ENCODE measurements around the gene CEP20. TPM values are rescaled to one million over a fixed set of nuclear protein-coding genes. Genes with fewer than 3 reads are reported as not detected.

CEP20 gene
- total and polyA plus RNA-seq, 10 of the 15 experiments (the other 5 are each of a cell fraction or from before 2014, with no cell fraction given) = 33.4 to 57.8 (median 52.6) TPM

- TF ChIP-seq PRDM15 (CRISPR knock-in tag; IDR thresholded peaks at IDR 0.05) = no peak
- TF ChIP-seq SPI1 (IDR thresholded peaks at IDR 0.05; ENCODE audit: borderline replicate concordance, insufficient read depth, low read depth, low read length) = no peak
- TF ChIP-seq ZNF217 (IDR thresholded peaks at IDR 0.05) = no peak
- no peak for TF ChIP-seq RAD21 (IDR thresholded peaks at IDR 0.05; ENCODE audit: insufficient read depth, low read depth, low read length)
- TF ChIP-seq, protein P1, sequence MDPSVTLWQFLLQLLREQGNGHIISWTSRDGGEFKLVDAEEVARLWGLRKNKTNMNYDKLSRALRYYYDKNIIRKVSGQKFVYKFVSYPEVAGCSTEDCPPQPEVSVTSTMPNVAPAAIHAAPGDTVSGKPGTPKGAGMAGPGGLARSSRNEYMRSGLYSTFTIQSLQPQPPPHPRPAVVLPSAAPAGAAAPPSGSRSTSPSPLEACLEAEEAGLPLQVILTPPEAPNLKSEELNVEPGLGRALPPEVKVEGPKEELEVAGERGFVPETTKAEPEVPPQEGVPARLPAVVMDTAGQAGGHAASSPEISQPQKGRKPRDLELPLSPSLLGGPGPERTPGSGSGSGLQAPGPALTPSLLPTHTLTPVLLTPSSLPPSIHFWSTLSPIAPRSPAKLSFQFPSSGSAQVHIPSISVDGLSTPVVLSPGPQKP (IDR thresholded peaks at IDR 0.05; ENCODE audit: low read depth, low read length) = no peak
Measured at GRCh38 chr16:15907863-15908478, 19.6 kb upstream of the CEP20 start (continued).

DNA sequence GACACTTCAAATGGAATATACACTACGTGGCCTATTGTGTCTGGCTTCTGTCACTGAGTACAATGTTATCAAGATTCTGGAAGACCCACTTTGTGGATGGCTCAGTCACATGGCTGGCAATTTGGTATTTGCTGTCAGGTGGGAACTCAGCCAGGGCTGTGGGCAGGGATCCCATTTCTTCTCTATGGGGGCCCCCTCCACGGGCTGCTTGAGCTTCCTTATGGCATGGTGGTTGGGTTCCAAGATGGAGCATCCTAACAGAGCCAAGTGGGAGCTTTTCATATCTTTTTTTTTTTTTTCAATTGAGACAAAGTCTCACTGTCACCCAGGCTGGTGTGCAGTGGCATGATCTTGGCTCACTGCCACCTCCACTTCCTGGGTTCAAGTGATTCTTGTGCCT lies 18.0 kb upstream of the CEP20 start:
- ChIA-PET CTCF (interaction anchor here (0.6 to 1.6 kb wide), 4 partner anchors 10 to 32 kb away, joined by 3 to 4 read pairs (median 4); partner anchors contain the start of gene CEP20), POLR2A (interaction anchor here (2.9 to 3.4 kb wide), 2 partner anchors 9 to 18 kb away, joined by 10 to 18 read pairs; partner anchors contain the start of gene CEP20), RAD21 (ENCODE audit: unreplicated experiment) (interaction anchor here (2.3 kb wide), 1 partner anchor 17 kb away, joined by 13 read pairs; the partner anchor contains the start of gene CEP20), SMC1A (ENCODE audit: uncharacterized antibody, unreplicated experiment) (interaction anchor here (0.6 to 1.0 kb wide), 4 partner anchors 18 to 125 kb away, joined by 3 to 4 read pairs (median 3); partner anchors contain the start of gene CEP20)
- H3K79me2 ChIP-seq (ENCODE audit: control insufficient read depth, insufficient read depth, low read length) = no peaks in the 10 kb centered on the region
- H3K27ac ChIP-seq (ENCODE audit: control insufficient read depth, insufficient read depth) = no peak overlapping the region
- no peak overlapping the region for H3K4me2 ChIP-seq (ENCODE audit: control insufficient read depth, insufficient read depth)
- 33% methylated on average over 2 of the region's 2 CpGs for WGBS (ENCODE audit: insufficient coverage, insufficient replicate concordance, low lambda C conversion rate, missing lambda C conversion rate)
- H3K36me3 ChIP-seq (ENCODE audit: control insufficient read depth in 2 of 2, insufficient read depth in 2 of 2, low read length in 1 of 2) = no peaks in the 10 kb centered on the region
- H4K20me1 ChIP-seq (ENCODE audit: control insufficient read depth, insufficient read depth) = no peaks in the 10 kb centered on the region
- ATAC-seq = no peak
- DNase-seq (ENCODE audit: low read depth, low spot score) = no peak
- in situ Hi-C loops (cut with MboI) = no loop called here
- no peak for FAIRE-seq
- BruUV-seq (replicated peaks) = no TSS peak
- no peaks in the 10 kb centered on the region for H3K9me3 ChIP-seq (replicated peaks; ENCODE audit: control insufficient read depth, insufficient read depth, low read length)
- H3K27me3 ChIP-seq (replicated peaks in 1 of 2; ENCODE audit: control insufficient read depth in 2 of 2, insufficient read depth in 2 of 2, low read length in 1 of 2) = no peaks in the 10 kb centered on the region
- H3K4me3 ChIP-seq = no peak overlapping the region
- intact Hi-C loops (cut with micrococcal nuclease; ENCODE audit: unreplicated experiment) = no loop called here
- no peak overlapping the region for H2AFZ ChIP-seq (ENCODE audit: control insufficient read depth, low read depth, low read length)
- H3K4me1 ChIP-seq (ENCODE audit: control insufficient read depth, insufficient read depth, low read length) = no peaks in the 10 kb centered on the region
- H3K9ac ChIP-seq (ENCODE audit: control insufficient read depth, insufficient read depth, low read length) = no peak overlapping the region
- TF ChIP-seq POLR2A (IDR thresholded peaks at IDR 0.05; ENCODE audit: low read depth, low read length) = no peak
- TF ChIP-seq CREB1 (IDR thresholded peaks at IDR 0.05; ENCODE audit: low read depth) = no peak
- TF ChIP-seq HDAC2 (IDR thresholded peaks at IDR 0.05) = no peak
- TF ChIP-seq, protein P2, sequence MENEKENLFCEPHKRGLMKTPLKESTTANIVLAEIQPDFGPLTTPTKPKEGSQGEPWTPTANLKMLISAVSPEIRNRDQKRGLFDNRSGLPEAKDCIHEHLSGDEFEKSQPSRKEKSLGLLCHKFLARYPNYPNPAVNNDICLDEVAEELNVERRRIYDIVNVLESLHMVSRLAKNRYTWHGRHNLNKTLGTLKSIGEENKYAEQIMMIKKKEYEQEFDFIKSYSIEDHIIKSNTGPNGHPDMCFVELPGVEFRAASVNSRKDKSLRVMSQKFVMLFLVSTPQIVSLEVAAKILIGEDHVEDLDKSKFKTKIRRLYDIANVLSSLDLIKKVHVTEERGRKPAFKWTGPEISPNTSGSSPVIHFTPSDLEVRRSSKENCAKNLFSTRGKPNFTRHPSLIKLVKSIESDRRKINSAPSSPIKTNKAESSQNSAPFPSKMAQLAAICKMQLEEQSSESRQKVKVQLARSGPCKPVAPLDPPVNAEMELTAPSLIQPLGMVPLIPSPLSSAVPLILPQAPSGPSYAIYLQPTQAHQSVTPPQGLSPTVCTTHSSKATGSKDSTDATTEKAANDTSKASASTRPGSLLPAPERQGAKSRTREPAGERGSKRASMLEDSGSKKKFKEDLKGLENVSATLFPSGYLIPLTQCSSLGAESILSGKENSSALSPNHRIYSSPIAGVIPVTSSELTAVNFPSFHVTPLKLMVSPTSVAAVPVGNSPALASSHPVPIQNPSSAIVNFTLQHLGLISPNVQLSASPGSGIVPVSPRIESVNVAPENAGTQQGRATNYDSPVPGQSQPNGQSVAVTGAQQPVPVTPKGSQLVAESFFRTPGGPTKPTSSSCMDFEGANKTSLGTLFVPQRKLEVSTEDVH (IDR thresholded peaks at IDR 0.05; ENCODE audit: low read depth, partially characterized antibody) = no peak
- no peak for TF ChIP-seq RCOR1 (conservative IDR thresholded peaks at IDR 0.05; ENCODE audit: low read depth, low read length)
- no peak for TF ChIP-seq MXI1 (IDR thresholded peaks at IDR 0.05; ENCODE audit: low read depth, low read length)
- TF ChIP-seq ZNF274 (IDR thresholded peaks at IDR 0.05; ENCODE audit: insufficient read depth, insufficient read length) = no peak
